Right kidney (tissue), 1 donor: Measurements from ENCODE around the gene ACTMAP.
A peak's percentile ranks its signal among the peaks of the same experiment; 100 is the strongest.

Experiments
- DNase-seq: peaks from one replicate; pipeline ENCODE4 v3.0.0-alpha.2; 2016

The ACTMAP gene

DNA sequence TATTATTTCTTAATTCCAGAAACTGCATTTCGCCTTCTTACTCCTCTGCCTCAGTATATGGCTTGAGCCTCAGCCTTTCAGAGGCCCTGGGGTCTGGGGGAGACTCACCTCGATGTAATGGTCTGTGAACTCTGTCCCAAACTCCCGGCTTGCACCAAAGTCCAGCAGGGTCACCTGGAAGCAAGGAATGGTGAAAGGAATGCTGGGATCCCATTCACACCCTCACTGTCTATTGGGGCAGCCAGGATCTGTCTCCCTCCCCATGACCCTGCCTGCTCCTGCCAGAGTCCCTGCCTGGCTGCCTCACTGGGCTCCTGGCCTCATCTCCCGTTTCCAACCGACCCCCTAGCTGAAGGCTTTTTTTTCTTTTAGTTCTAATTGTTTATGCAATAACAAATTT lies 54.4 kb downstream of the ACTMAP start:
- no peak for DNase-seq

DNA sequence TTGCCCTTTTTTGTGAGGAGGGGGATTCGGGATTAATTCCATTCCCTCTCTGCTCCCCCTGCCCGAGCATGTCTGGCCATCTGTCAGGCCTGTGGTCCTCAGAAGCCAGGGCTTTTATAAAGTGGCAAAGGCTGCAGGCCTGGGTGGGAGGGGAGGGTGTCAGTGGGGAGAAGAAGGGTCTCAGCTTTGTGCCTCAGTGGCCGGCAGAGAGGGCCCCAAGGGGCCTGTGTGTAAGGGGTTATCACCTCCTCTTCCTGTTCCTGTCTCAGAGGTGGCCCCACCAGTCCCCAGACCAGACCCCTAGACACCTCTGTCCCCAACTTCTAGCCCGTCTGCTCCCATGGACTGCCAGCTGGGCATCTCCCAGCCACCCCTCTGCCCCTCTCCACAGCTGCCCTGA lies 56.4 kb downstream of the ACTMAP start:
- DNase-seq: no peak

DNA sequence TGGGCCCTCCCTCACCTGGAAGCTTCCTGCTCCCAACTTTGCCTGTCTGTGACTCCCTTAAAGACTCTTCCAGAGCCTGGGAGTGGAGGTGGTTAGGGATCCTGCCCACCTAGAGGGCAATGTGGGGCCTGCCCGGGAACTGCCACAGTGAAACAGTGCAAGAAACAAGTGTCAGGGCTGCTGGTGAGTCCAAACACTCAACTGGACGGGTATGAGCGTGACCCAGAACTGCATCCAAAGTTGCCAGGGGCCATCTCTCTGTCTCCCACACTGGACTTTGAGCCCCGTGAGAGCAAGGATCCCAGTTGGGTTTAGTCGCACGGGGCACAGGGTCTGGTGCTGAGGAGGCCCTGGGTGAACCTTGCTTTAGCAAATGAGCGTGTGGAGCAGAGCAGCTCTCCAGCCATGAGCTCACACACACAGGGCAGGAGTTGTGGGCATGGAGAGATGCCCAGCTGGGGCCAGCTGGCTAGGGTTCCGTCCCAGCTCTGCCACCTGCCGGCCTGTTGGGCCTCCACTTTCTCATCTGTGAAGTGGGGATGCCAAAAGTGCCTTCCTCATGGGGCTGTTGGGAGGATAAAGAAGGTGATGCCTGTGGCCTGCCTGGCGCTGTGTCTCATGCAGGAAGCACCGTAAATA lies 57.0 kb downstream of the ACTMAP start:
- DNase-seq: no peak

DNA sequence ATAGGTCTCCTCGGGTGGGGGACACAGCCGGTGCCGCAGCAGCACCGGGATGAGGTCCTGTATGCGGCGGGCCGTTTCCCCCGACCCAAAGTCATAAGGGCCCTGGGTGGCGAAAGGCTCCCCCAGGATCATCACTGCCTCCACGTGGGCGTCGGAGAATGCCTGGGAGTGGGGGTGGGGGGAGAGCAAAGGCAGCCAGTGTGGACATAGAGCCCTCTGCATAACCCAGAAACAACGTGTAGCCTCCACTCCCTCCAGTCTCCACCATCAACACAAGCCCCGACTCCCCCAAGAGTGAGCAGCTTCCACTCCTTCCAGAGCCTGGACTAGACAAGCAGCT lies 58.1 kb downstream of the ACTMAP start:
- DNase-seq: no peak

DNA sequence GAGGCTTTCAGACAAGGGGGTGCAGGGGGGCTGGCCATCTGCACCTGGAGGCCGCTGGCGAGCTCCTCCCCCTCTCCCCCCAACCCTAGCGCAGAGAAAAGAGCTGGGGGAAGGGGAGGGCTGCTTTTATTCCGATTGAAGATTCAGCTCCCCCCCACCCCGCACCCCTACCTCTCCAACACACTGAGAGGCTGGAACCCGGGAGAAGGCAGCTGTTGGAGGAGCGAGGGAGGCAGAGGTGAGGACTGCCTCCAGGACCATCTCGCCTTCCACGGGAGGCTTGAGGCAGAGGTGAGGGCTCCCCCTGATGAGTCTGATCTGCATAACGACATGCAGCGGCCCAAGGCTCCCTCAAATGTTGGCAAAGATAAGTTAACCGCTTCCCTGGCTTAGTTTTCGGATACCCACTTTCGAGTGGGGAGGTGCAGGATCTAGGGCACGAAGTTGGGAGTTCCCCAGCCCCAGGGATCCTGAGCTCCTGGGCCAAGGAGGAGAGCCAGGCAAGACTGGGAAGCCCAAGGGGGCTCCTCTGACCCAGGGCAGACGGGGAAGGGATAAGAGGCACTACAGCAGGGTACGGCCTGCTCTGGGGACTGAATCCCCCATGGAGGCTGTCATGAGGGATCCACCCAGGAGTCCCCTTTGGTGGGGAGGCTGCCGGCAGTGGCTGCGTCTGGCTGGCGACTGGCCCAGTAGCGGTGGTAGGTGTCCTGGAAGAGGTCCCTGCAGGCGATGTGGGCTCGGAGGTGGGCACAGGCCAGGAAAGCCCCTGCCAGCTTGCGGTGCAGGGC lies 58.7 kb downstream of the ACTMAP start:
- DNase-seq: peak; percentile 28
